NCI-H1105 treated with DMSO at 0.1 percent for 48 hours (cell line): ENCODE data around the gene DSC1.
A peak's percentile ranks its signal among the peaks of the same experiment; 100 is the strongest.
"Not testable (repeated sequence)": the region's sequence is repeated elsewhere in the genome, so short reads cannot be mapped to it uniquely, and the experiment has no call there.

Experiments used
- DNase-seq: peaks from one replicate; lab custom pipeline; 2025; lab: John Stamatoyannopoulos, UW

DSC1 gene

GRCh38 chr18:31176531-31176930, 13.9 kb upstream of the DSC1 start:
- no peak for DNase-seq

DNA sequence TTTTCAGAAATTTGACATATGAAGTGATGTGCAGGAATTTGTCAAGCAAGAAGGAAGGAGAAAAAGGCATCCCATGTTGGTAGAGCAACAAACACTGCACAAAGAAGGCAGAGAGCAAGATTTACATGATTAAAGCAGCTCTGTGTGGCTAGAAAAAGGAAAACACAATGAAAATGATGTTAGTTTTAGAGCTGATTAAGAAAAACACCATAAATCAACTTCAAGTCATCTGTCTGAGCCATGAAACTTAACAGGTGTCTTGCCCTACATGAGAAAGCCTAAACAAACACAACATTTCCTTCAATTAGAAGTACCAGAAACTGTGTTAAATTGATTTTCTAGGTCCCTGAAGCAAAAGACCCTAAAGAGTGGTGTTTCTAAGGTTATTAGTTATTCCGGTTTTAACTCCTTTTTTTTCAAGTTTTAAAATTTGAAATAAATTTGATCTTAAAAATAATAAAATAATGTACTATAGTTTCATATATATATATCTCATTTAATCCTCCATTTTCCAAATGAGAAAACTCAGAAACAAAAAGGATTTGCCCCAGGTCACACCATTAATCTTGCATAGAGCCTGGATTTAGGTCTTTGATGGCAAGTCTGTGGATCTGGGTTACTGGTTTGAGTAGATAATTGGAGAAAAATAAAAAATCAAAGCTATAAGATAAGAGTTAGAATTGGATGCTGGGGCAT, 8.6 kb upstream of the DSC1 start:
- DNase-seq, result no peak

- no peak for DNase-seq
These were observed 7.7 kb upstream of the DSC1 start for GRCh38 chr18:31170335-31170734.

GRCh38 chr18:31162419-31162793, 250 bp downstream of the DSC1 start:
- no peak for DNase-seq

- DNase-seq, result no peak
These were observed 768 bp downstream of the DSC1 start for GRCh38 chr18:31161757-31162418.

- DNase-seq, result no peak
These were observed 5.6 kb downstream of the DSC1 start for GRCh38 chr18:31156821-31157763.

DNA sequence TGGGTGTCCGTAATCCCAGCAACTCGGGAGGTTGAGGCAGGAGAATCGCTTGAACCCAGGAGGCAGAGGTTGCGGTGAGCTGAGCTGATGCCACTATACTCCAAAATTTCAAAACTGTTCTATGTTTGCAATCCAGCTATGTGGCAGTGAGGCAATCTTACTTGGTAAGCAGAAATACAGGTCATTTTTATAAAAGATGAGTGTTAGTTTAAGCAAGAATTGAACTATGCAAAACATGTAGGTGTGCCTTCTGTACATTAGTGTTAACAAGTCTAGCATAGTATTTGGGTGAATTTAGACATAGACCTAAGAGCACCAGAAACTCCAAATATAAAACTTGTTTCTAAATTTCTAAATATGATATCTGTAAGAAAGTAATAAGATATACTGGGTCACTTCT, 7.2 kb downstream of the DSC1 start:
- no peak for DNase-seq

GRCh38 chr18:31154181-31154580, 8.5 kb downstream of the DSC1 start:
- peak; percentile 83 for DNase-seq

DNA sequence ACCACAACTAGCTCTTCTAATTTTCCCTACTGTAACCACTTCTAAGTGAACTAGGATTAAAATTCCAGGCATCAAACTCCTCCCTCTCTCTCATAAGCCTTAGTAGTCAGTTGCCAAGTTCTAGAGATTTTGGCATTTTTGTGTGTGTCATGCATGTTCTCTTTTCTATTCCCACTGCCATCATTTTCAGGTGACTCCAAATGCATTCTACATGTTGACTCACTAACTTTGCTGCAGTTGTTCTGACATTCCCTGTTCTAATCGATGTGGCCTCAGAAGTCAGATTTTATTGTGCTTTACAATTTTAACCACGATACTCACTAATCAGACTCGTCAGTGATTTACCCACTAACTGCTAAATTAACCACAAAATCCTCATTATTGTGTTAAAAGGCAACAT, 13.3 kb downstream of the DSC1 start:
- DNase-seq, result no peak

DNA sequence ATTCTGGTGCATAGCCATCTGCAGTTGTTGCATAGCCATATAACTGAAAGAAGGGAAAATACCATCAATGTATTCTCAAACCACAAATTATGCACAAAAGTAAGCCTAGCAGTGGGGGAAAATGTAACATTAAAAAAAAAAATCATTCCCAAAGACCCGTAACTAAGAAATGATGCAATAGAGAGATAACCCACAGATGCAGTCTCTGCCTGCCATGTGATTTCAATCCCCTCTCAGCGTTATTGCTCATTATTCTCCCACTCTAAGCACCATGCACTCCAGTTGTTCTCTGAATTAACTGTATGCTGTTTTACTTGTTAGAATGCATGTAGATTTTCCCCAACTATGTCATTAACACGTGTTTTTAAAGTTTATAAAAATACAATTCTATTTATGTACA, 14.1 kb downstream of the DSC1 start:
- no peak for DNase-seq

DNA sequence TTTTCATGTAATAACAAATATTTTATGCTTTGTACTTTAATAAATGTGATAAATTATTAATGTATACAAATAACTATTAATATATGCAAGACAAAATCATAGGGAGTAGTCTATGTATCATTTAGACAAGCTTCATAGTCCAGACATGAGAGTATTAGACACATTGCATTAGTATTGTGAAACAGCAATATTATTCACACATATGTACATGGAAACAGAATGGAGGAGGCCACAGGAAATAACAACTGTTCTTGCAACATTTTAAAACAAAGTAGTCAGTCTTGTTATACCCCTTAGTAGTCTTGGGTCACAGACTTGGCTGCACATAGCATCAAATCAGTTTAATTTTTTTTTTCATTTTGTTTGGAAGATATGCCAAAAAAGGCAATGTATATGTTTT, 15.8 kb downstream of the DSC1 start:
- no peak for DNase-seq

DNA sequence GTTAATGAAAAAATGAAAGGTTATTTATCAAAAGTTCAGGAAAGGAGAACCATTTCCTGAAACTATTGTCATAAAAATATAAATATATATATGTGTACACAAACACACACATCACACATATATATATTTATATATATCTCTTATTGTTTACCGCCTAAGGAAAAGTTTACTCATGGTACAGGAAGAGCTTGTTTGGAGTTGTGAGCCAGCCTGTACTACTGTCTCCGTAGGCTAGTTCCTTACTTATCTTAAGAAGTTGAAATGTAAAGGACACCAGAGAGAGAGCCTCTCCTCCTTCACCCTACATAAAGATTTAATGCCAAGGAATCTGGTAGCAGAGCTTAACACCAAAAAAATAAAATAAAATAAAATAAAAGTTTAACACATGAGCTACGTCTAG, 19.6 kb downstream of the DSC1 start:
- DNase-seq, result no peak

DNA sequence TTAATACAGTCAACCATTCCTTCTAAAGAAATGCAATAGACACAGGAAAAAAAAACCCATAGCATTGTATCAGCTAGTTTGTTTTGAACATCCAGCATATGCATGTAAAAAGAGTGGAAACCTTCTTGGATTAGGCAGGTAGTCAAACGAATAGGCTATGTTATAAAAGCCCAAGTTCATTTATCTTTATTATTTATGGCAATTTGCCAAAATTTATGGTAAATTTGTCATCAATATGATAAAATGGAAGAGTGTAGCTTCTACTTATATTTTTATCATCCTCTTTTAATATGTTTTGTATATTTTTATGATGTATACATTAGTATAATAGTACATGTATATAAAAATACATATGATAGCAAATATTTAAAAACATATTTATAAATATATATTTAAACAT, 23.9 kb downstream of the DSC1 start:
- DNase-seq, result no peak

GRCh38 chr18:31134988-31135529, 27.6 kb downstream of the DSC1 start:
- no peak for DNase-seq

DNA sequence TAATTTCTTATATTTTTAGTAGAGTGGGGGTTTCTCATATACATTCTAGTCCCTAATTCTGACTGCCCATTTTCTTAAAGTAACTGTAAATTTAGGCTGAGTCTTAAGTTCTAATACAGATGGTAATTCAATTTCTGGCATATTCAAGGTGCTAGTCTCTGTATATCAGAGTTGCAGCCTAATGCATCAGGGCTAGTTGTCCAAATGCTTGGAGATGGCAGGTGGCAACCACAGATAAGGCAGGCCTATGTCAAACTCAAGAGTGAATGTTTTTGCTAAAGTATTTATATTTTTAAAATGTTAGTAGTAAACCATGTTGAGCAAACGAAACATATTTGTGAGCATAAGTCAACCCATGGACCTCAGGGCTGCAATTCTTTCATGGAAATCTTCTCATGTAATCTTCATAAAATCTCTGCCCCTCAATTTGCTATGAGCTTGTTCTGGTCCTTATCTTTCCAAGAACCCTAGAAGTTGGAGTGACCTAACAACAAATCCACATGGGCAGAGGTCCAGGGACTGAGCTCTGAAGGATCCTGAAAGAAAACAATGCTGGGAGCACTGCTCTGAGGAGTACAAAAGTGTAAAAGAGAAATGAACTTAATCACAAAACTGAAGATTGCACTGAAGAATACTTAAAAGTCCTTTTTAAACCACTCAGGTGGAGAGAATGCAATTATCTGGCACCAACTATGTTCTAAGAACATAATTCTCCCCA, 33.1 kb downstream of the DSC1 start:
- no peak for DNase-seq

- DNase-seq, result no peak
These were observed 36.8 kb downstream of the DSC1 start for GRCh38 chr18:31125878-31126277.

DNA sequence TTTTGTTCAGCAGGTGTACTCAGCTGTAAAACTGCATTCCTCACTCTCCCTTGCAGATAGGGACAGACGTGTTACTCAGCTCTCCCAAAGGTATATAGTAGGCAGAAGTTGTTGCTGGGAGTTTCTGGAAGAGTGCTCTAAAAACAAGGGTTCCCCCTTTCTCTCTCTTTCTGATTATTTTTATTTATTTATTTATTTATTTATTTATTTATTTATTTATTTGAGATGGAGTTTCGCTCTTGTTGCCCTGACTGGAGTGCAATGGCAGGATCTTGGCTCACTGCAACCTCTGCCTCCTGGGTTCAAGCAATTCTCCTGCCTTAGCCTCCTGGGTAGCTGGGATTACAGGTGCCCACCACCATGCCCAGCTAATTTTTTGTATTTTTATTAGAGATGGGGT, 39.5 kb downstream of the DSC1 start:
- not testable (repeated sequence) for DNase-seq

- DNase-seq, result no peak
These were observed 42.1 kb downstream of the DSC1 start for GRCh38 chr18:31120594-31120993.

- no peak for DNase-seq
These were observed 45.6 kb downstream of the DSC1 start for GRCh38 chr18:31116853-31117595.

GRCh38 chr18:31112804-31113203, 49.9 kb downstream of the DSC1 start:
- DNase-seq, result no peak

GRCh38 chr18:31105733-31106132, 56.9 kb downstream of the DSC1 start:
- DNase-seq, result no peak
